NOMO-1 (cell line): ENCODE data around the gene SSBP4.
A peak's percentile ranks its signal among the peaks of the same experiment; 100 is the strongest.
"Not testable (repeated sequence)": the region's sequence is repeated elsewhere in the genome, so short reads cannot be mapped to it uniquely, and the experiment has no call there.

Source experiments
- DNase-seq, 2 experiments: peaks; one replicate each; lab custom pipeline; 2025; ENCODE audit not compliant: unreplicated experiment in 2 of 2; lab: John Stamatoyannopoulos, UW

The SSBP4 gene

DNA sequence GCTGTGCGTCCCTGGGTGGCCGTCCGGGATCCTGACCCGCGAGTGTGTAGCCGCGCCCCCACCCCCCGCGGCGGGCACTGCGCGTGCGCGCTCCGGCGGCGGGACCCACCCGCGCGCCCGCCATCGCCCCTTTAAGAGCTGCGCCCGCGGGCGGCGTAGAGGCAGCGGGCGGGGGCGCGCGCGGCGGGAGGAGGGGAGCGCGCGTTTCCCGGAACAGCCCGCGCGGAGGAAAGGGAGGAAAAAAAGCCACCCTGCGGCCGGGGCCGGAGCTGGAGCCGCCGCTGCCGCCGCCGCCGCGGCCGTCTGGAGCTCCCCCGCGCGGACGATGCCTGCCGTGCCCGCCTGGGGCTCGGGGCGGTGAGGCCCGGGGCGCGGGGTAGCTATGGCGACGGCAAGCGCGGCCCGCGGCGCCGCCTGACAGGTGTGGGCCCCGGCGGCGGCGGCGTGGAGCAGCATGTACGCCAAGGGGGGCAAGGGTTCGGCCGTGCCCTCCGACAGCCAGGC lies at the start of gene SSBP4:
TSS of gene SSBP4 (plus strand) at position 204 of the 504 bp plus-strand sequence. CDS start at position 455, 251 bp downstream.
- peak; percentile 59 to 79 for DNase-seq

DNA sequence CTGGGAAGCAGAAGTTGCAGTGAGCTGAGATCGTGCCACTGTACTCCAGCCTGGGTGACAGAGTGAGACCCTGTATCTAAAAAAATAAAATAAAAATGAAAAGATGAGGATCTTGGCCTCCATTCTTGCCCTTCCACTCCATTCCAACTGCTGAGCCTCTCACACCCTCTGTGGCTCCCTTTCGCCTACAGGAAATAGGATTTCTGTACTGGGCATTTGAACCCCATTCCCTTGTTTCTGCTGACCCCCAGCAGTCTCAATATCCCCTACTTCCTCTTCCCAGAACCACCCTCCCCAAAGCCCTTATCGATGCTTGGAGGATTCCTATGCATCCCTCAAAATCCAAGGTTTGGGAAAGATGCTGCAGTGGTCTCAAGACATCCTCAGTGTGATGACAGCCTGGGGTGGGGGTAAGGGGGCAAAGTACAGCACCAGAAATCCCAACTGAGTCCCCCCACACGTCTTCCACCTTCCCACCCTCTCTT lies 45.7 kb upstream of the SSBP4 start:
- no peak for DNase-seq

DNA sequence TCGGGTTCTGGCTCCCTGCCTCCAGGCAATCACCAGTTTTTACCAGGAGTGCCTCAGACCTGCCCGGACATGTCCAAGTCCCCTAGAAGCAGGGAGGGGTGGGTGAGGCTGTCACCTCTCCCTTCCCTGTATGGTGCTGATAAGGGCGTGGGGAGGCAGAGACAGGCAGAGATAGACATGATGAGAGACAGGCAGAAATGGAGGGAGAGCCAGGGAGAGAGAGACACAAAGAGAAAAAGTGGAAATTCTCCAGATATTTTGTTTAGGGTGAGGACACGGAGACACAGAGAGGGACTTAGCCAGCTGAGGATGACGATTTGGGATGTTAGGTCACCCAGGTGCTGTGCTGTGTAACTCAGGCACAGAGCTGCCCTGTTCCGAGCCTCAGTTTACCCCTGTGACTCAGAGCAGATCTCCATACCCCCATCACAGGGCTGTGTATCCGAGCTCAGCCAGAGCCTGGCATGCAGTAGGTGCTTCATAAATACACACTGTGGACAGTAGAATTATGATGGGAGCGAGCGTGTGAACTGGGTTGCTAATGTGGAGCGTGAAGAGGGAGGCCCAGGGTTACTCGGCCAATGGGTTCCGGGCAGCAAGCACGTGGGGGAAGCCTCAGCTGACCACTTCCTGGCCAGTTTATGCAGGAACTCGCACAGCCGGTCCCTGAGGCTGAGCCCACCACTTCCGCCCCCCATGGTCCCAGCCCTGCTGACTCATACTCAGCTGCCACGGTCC lies 45.1 kb upstream of the SSBP4 start:
- DNase-seq: peak; percentile 82 to 86

DNA sequence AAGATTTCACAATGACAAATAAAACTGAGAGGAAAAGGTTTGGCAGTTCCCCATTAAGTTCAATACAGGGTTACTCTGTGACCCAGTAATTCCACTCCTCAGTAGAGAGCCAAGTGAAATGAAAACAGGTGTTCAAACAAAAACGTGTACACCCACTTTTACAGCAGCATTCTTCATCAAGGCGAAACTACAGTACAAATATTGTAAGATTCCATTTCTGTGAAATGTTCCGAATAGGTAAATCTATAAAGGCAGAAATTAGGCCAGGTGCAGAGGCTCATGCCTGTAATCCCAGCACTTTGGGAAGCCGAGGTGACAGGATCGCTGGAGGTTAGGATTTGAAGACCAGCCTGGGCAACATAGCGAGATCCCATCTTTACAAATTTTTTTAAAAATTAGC lies 42.2 kb upstream of the SSBP4 start:
- no peak for DNase-seq

DNA sequence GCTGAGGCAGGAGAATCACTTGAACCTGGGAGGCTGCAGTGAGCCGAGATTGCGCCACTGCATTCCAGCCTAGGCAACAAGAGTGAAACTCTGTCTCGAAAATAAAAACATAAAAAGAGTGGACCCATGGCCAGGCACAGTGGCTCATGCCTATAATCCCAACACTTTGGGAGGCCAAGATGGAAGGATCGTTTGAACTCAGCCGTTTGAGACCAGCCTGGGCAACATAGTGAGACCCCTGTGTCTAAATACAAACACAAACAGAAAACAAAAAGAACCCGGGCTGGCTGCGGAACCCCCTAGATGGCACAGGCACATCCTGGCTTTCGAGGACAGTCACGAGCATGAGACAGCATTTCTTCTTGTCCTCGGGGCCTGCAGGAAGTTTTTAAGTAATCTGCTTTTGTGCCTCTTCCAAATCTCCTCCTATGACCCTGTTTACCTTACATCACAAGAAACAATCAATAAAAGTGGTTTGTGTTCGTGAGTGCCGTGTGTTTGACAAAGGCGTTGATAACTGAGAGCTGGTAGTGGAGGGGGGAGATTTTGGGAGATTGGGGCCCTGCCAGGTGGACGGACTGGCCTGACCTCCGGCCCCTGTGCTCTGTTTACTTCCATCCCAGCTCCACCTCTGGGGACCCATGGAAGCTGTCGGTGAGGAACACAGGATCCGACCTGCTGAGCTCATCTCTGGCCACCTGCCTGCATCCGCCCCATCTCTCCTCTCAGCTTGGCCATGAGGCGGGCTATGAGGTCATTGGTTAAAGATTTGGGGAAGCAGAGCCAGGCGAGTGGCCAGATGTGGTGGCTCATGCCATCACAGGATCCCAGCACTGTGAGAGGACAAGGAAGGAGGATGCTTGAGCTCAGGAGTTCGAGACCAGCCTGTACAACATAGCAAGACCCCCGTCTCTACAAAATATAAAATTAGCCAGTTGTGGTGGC lies 39.1 kb upstream of the SSBP4 start:
- DNase-seq: peak; percentile 31 to 32

DNA sequence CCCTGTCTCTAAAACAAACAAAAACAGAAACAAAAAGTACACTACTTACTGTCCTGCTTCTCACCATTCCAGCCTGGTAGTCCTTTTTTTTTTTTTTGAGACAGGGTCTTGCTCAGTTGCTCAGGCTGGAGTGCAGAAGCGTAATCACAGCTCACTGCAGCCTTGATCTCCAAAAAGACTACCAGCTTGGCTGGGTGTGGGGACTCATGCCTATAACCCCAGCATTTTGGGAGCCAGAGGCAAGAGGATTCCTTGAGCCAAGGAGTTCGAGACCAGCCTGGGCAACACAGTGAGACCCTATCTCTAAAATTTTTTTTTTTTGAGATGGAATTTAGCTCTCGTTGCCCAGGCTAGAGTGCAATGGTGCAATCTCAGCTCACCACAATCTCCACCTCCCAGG lies 38.4 kb upstream of the SSBP4 start:
- no peak for DNase-seq

DNA sequence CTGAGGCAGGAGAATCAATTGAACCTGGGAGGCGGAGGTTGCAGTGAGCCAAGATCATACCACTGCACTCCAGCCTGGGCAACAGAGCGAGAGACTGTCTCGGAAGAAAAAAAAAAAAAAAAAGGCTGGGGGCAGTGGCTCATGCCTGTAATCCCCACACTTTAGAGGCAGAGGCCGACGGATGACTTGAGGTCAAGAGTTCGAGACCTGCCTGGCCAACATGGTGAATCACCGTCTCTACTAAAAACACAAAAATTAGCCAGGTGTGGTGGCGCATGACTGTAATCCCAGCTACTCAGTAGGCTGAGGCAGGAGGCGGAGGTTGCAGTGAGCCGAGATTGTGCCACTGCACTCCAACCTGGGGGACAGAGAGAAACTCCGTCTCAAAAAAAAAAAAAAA lies 35.6 kb upstream of the SSBP4 start:
- not testable (repeated sequence) for DNase-seq

DNA sequence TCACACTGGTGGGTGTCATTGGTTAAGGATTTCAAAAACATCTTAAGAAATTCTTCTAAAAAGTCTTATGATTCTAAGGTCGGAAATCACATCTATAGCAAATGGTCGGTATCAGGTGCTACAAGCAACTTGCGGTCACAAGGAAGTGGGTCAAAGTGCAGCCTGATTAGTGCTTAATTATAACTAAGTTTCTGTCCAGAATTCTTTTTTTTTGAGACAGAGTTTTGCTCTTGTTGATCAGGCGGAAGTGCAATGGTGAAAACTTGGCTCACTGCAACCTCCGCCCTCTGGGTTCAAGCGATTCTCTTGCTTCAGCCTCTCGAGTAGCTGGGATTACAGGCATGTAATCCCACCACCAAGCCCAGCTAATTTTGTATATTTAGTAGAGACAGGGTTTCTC lies 34.4 kb upstream of the SSBP4 start:
- no peak for DNase-seq

DNA sequence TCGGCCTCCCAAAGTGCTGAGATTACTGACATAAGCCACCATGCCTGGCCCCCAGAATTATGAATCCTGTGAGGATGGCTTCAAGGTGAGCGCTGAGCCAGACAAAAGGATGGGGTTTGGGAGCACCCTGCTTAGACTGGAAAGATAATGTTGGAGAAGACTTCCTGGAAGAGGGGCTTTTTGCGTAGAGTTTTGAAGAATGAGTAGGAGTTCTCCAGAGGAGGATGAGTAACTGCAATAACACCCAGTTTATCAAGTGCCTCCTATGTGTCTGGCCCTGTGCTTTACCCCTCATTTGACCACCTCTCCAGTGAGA lies 33.9 kb upstream of the SSBP4 start:
- DNase-seq: no peak

DNA sequence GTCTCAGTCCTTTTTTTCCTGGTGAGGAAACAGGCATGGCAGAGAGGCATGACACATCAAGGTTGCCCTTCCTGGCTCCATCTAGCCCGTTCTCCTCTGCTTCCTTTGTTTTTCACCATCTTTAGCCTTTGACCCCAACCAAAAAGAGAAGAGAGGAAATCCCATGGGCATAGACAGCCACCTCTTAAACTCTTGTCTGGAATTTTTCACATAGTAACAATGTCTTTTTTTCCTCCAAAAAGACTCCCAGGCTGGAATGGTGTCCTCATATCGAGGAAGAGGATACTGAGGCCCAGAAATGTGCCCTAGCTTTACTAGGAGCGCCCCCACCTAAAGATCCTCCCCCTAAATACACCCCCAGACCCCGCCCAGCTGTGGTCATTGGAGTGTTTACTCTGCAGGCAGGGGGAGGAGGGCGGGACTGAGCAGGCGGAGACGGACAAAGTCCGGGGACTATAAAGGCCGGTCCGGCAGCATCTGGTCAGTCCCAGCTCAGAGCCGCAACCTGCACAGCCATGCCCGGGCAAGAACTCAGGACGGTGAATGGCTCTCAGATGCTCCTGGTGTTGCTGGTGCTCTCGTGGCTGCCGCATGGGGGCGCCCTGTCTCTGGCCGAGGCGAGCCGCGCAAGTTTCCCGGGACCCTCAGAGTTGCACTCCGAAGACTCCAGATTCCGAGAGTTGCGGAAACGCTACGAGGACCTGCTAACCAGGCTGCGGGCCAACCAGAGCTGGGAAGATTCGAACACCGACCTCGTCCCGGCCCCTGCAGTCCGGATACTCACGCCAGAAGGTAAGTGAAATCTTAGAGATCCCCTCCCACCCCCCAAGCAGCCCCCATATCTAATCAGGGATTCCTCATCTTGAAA lies 33.3 kb upstream of the SSBP4 start, which contains the start of gene GDF15:
TSS of gene GDF15 (plus strand) at position 484 of the 868 bp plus-strand sequence. CDS start at position 516, 32 bp downstream.
- DNase-seq: peak; percentile 39 to 42

DNA sequence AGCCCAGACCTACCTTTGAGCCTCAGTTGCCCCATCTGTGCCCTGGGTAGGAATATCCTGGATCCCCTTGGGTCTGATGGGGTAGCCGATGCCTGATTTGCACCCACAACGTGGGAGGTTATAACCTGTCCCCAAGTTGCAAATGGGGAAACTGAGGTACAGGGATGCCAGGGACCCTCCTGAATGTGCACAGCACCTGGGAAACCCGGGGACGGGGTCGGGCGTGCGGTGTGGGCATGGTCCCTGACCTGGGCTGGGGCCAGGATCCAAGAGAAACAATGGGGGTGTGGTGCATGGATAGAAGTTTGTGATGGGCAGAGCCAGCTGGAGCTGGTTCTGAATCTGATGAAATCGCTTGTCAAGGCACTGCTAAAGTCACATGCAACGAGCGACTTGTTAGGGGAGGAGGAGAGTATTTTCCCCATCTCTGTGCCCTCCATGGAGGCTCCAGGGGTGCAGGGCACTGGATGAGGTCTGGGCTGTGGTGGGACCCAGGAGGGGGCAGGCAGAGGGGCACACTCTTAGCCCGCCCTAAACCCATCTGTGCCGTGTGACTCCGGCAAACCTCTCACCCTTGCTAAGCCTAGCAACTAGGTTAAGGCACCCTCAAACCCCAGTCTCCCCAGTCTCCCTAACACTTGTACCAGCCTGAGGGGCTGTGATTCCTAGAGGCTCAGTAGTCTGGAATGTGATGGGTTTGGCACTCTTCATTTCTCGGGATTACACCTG lies 32.5 kb upstream of the SSBP4 start:
- no peak for DNase-seq

DNA sequence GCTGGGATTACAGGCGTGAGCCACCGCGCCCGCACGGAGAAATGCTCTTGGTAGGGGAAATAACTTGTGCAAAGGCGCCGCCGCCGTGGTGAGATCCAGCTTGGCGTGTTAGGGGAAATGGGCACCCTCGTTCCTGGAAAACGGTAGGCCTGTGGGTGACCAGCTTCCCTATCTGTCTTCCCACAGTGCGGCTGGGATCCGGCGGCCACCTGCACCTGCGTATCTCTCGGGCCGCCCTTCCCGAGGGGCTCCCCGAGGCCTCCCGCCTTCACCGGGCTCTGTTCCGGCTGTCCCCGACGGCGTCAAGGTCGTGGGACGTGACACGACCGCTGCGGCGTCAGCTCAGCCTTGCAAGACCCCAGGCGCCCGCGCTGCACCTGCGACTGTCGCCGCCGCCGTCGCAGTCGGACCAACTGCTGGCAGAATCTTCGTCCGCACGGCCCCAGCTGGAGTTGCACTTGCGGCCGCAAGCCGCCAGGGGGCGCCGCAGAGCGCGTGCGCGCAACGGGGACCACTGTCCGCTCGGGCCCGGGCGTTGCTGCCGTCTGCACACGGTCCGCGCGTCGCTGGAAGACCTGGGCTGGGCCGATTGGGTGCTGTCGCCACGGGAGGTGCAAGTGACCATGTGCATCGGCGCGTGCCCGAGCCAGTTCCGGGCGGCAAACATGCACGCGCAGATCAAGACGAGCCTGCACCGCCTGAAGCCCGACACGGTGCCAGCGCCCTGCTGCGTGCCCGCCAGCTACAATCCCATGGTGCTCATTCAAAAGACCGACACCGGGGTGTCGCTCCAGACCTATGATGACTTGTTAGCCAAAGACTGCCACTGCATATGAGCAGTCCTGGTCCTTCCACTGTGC lies 30.9 kb upstream of the SSBP4 start:
- peak; percentile 70 to 88 for DNase-seq

DNA sequence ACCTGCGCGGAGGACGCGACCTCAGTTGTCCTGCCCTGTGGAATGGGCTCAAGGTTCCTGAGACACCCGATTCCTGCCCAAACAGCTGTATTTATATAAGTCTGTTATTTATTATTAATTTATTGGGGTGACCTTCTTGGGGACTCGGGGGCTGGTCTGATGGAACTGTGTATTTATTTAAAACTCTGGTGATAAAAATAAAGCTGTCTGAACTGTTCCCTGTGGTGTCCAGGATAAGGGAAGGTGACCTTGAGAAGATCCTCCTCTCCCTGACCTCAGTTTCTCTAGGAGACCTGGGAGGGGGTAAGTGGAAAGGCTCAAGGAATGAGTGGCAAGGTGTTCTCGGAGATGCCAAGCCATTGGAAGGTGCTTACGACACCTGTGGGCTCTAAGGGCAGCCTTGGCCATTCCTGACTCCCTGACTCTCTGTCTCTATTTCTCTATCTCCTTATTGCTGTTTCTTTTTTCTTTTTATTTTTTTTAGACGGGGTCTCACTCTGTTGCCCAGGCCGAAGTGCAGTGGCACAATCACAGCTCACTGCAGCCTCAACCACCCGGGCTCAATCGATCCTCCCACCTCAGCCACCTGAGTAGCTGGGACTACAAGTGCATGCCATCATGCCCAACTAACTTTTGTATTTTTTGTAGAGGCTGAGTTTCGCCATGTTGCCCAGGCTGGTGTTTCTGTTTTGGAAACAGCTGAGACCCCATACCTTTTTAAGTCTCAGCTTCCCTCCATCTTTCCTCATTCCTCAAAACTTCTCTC lies 30.1 kb upstream of the SSBP4 start:
- DNase-seq: no peak

DNA sequence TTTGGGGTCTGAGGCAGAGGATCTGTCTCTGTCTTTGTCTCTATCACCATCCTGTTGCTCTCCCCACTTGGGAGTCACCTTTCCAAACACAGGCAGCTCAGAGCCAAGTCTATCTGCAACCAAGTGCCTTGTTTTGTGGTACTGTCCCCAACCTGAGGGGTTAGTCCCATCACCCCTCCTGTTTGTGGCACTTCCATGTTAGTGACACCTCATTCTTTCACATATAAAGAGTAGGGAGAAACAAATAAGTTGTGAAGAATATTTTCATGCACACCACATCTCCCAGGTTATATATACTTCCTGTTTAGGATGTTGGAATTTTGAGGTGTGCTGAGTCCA lies 29.5 kb upstream of the SSBP4 start:
- no peak for DNase-seq

DNA sequence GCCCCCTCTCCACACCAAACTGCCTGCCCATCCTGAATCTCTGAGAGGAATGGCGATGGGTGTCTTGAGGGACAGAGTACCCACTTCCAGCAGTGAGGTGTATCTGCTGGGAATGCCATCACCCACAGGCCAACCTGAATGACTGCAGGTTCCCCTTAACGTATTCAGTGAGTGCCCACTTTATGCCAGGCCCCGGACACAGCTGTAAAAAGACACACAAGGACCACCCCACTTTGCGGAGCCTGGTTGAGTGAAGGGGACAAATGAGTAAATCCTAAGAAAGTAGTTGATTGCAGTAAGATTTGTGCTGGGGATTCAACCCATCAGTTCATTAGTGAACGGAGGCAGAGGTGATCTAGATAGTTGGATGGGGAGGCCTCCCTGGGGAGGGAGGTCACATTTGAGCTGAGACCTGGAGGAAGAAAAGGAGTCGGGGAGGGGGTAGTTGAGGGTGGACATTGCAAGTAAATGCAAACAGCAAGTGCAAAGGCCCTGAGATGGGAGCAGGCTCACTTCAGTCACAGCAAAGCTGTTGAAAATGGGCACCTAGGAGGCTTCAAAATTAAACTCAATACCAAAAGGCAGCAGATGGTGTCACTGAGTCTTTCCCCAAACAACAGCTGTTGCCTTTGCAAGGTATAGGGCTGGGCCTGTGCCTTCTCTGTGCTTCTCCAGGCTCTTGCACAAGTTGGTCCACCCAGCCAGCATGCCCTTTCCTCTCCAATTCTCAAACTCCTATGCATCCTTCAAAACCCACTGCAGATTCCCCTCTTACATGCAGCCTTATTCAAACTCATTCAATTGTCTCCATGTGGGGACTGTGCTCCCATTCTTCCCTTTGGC lies 28.9 kb upstream of the SSBP4 start:
- DNase-seq: no peak

DNA sequence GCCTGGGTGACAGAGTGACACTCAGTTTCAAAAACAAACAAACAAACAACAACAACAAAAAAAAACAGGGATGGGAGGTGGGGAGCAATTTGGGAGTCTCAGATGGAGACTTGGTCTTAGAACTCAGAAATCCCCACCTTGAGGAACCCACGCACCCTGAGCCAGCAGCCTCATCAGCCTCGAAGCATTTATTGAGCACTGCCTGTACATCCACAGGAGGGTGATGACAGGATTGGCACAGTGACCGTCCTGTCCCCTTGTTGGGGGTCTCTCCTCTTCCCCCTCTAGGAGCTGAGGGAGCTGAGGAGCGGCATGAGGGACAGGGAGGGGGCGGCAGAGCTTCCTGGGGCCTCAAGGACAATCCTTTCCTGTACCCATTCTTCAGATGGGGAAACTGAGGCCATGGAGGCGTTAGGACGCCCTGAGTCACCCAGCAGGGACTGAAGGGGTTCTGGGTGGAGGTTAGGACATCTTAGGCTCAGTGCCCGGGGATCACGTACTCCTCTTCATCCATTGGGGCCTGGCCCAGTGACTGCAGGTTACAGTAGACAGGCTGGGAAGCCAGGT lies 27.6 kb upstream of the SSBP4 start:
- no peak for DNase-seq

DNA sequence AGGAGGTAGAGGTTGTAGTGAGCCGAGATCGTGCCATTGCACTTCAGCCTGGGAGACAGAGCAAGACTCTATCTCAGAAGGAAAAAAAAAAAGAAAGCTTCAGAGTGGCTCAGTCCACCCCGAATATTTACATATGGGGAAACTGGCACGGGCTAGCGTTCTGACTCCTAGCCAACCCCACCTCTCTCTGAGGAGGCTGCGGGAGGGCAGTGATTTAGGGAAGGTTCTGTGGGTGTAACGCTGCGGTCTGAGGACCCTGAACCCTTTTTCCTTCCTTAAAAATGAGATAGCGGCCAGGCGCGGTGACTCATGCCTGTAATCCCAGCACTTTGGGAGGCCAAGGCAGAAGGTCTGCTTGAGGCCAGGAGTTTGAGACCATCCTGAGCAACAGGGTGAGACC lies 26.8 kb upstream of the SSBP4 start:
- peak; percentile 77 to 80 for DNase-seq
